HCT116 (cell line): ENCODE measurements around the gene TMEM187. TPM values are rescaled to one million over a fixed set of nuclear protein-coding genes. Genes with fewer than 3 reads are reported as not detected.

Experiments
- ATAC-seq: fragments of 200-7000 bp; cut with Tn5 transposase; 2 replicates; pipeline ENCODE4 v1.9.1; 2020; ENCODE audit warnings: mild to moderate bottlenecking, moderate library complexity
- BruUV-seq: library from RNA; stranded (reverse); fragments of 400-500 nt; replicated peaks from 2 replicates; lab custom pipeline; 2021; lab: Mats Ljungman, UMichigan
- CTCF ChIA-PET: fragments of 300-600 bp; sonication (Branson Sonifier 250); formaldehyde crosslinking; loops from one replicate; lab custom pipeline; 2021; ENCODE audit warnings: antibody characterized with exemption; lab: Charles Lee
- POLR2A ChIA-PET: fragments of 300-600, 350-600 bp; sonication (Branson Sonifier 250); formaldehyde crosslinking; loops from one replicate; lab custom pipeline; 2021; ENCODE audit warnings: antibody characterized with exemption; lab: Charles Lee
- RAD21 ChIA-PET, 2 experiments: fragments of 300-600 bp; sonication (Branson Sonifier 250); formaldehyde crosslinking; loops; one replicate each; lab custom pipeline; 2023; ENCODE audit warnings: low total read pairs in 2 of 2; ENCODE audit not compliant: uncharacterized antibody in 2 of 2, unreplicated experiment in 2 of 2, low non-redundant PET in 1 of 2; lab: Charles Lee
- DNase-seq: peaks from one replicate; pipeline ENCODE4 v3.0.0-alpha.2; 2010; ENCODE audit warnings: low read depth, low spot score
- H2AFZ ChIP-seq: fragments of 200-600 bp; shearing (Covaris generic), sonication (generic); 2 replicates; pipeline ENCODE4 v1.6.1; 2017; ENCODE audit warnings: low read depth, mixed run types, mixed read lengths, antibody characterized with exemption, low read length; ENCODE audit not compliant: poor library complexity, severe bottlenecking
- H3K27ac ChIP-seq: 2 replicates; pipeline ENCODE4 v1.5.1; 2012; ENCODE audit warnings: low read depth, low read length
- H3K27me3 ChIP-seq: fragments of 200-600 bp; sonication (generic); 2 replicates; pipeline ENCODE4 v1.6.1; 2016; ENCODE audit warnings: mixed run types, low read length, mixed read lengths; ENCODE audit not compliant: insufficient read depth
- H3K36me3 ChIP-seq, 2 experiments: fragments of 200-500 bp in 1 of 2; fragments of 200-600 bp in 1 of 2; sonication (Bioruptor generic) in 1 of 2; sonication (generic) in 1 of 2; 2 replicates each; pipeline versions ENCODE4 v1.5.1 to v1.6.1; 2014 to 2016; ENCODE audit warnings: low read length in 2 of 2, inconsistent platforms in 1 of 2, mixed read lengths in 1 of 2, mixed run types in 1 of 2; ENCODE audit not compliant: insufficient read depth in 2 of 2, control insufficient read depth in 1 of 2
- H3K4me1 ChIP-seq, 2 experiments: fragments of 200-600 bp in 1 of 2; sonication (generic) in 1 of 2; 2 replicates each; pipeline versions ENCODE4 v1.5.1 to v1.6.1; 2012 to 2017; ENCODE audit warnings: low read length in 2 of 2, inconsistent platforms in 1 of 2, mild to moderate bottlenecking in 1 of 2, mixed read lengths in 1 of 2, mixed run types in 1 of 2, moderate library complexity in 1 of 2; ENCODE audit not compliant: insufficient read depth in 2 of 2, control insufficient read depth in 1 of 2
- H3K4me2 ChIP-seq: fragments of 200-600 bp; sonication (generic); 2 replicates; pipeline ENCODE4 v1.6.1; 2017; ENCODE audit warnings: mixed run types, low read length, mixed read lengths
- H3K4me3 ChIP-seq, 2 experiments: fragments of 200-600 bp in 1 of 2; sonication (generic) in 1 of 2; replicated peaks in 1 of 2; 2 replicates each; pipeline ENCODE4 v1.5.1; 2011 to 2016; ENCODE audit warnings: low read length in 2 of 2, control low read depth in 1 of 2, low read depth in 1 of 2, mild to moderate bottlenecking in 1 of 2, mixed read lengths in 1 of 2, mixed run types in 1 of 2
- H3K79me2 ChIP-seq: fragments of 200-600 bp; sonication (generic); 2 replicates; pipeline ENCODE4 v1.6.1; 2017; ENCODE audit warnings: mild to moderate bottlenecking, mixed run types, low read length, moderate library complexity, mixed read lengths; ENCODE audit not compliant: insufficient read depth
- H3K9ac ChIP-seq: fragments of 200-600 bp; sonication (generic); 2 replicates; pipeline ENCODE4 v1.6.1; 2016; ENCODE audit warnings: low read length, mixed read lengths
- H3K9me2 ChIP-seq: fragments of 200-600 bp; sonication (generic), shearing (Covaris generic); 2 replicates; pipeline ENCODE4 v1.6.1; 2017; ENCODE audit warnings: mixed run types, mild to moderate bottlenecking, moderate library complexity; ENCODE audit not compliant: insufficient read depth
- H3K9me3 ChIP-seq, 2 experiments: fragments of 200-500 bp in 1 of 2; fragments of 200-600 bp in 1 of 2; sonication (Bioruptor generic) in 1 of 2; sonication (generic) in 1 of 2; 2 replicates each; pipeline ENCODE4 v1.6.1; 2014 to 2017; ENCODE audit warnings: low read length in 2 of 2, mixed read lengths in 2 of 2, inconsistent platforms in 1 of 2, low read depth in 1 of 2, mild to moderate bottlenecking in 1 of 2, mixed run types in 1 of 2, moderate library complexity in 1 of 2; ENCODE audit not compliant: control insufficient read depth in 1 of 2, insufficient read depth in 1 of 2
- H4K20me1 ChIP-seq: fragments of 200-600 bp; sonication (generic), shearing (Covaris generic); 2 replicates; pipeline ENCODE4 v1.6.1; 2017; ENCODE audit warnings: mixed run types, mild to moderate bottlenecking, moderate library complexity; ENCODE audit not compliant: insufficient read depth
- CBX3 ChIP-seq: IDR thresholded peaks from 2 replicates; pipeline ENCODE4 v1.6.1; 2012; ENCODE audit warnings: low read depth
- CEBPB ChIP-seq: IDR thresholded peaks from 2 replicates; pipeline ENCODE4 v1.6.1; 2012; ENCODE audit warnings: low read depth
- EGR1 ChIP-seq: IDR thresholded peaks from 2 replicates; pipeline ENCODE4 v1.6.1; 2012; ENCODE audit warnings: low read depth
- EZH2phosphoT487 ChIP-seq: fragments of 200-600 bp; IDR thresholded peaks from 2 replicates; pipeline ENCODE4 v1.6.1; 2018; ENCODE audit warnings: antibody characterized with exemption, borderline replicate concordance
- FOSL1 ChIP-seq: IDR thresholded peaks from 2 replicates; pipeline ENCODE4 v1.6.1; 2012; ENCODE audit warnings: low read depth
- JUND ChIP-seq: IDR thresholded peaks from 2 replicates; pipeline ENCODE4 v1.6.1; 2012
- MAX ChIP-seq: IDR thresholded peaks from 2 replicates; pipeline ENCODE4 v1.6.1; 2012
- SIN3A ChIP-seq: IDR thresholded peaks from 2 replicates; pipeline ENCODE4 v1.6.1; 2012; ENCODE audit warnings: low read depth
- YY1 ChIP-seq: IDR thresholded peaks from 2 replicates; pipeline ENCODE4 v1.6.1; 2011; ENCODE audit warnings: low read length, low read depth, moderate library complexity, mild to moderate bottlenecking; ENCODE audit not compliant: insufficient replicate concordance; ENCODE audit errors: extremely low read depth
- ZFX ChIP-seq: fragments of 450-650 bp; IDR thresholded peaks from 2 replicates; pipeline ENCODE4 v1.6.1; 2017
- ZNF274 ChIP-seq: fragments of 200-500 bp; sonication (Bioruptor generic); IDR thresholded peaks from 2 replicates; pipeline ENCODE4 v1.6.1; 2014; ENCODE audit warnings: mild to moderate bottlenecking, low read depth, low read length, inconsistent platforms
- intact Hi-C: fragments of 100-400 bp; cut with micrococcal nuclease; formaldehyde crosslinking; loops from 2 replicates; pipeline ENCODE4 v1.10.0; 2022
- total RNA-seq: library from RNA; stranded (reverse); gene quantifications from one replicate; pipeline ENCODE4 v1.2.1, GENCODE V29; 2021; ENCODE audit not compliant: unreplicated experiment
- TF ChIP-seq, protein P1 (sequence below): IDR thresholded peaks from 2 replicates; pipeline ENCODE4 v1.6.1; 2012; ENCODE audit warnings: low read depth
- TF ChIP-seq, protein P2 (sequence below), 3 experiments: fragments of 200-600 bp in 1 of 3; sonication (generic) in 1 of 3; IDR thresholded peaks in 2 of 3; conservative IDR thresholded peaks in 1 of 3; 2 replicates each; pipeline ENCODE4 v1.5.1; 2012 to 2017; ENCODE audit warnings: low read depth in 2 of 3, low read length in 2 of 3, antibody characterized with exemption in 1 of 3, borderline replicate concordance in 1 of 3, control low read depth in 1 of 3, mild to moderate bottlenecking in 1 of 3, mixed read lengths in 1 of 3, mixed run types in 1 of 3, moderate library complexity in 1 of 3; ENCODE audit not compliant: insufficient read depth in 1 of 3
- TF ChIP-seq, protein P3 (sequence below): IDR thresholded peaks from 2 replicates; pipeline ENCODE4 v1.6.1; 2011; ENCODE audit warnings: mild to moderate bottlenecking, low read length, moderate library complexity; ENCODE audit not compliant: insufficient replicate concordance; ENCODE audit errors: extremely low read depth

Gene TMEM187
- total RNA-seq, 1 experiment from 2014 or later, result 12.6 TPM

DNA sequence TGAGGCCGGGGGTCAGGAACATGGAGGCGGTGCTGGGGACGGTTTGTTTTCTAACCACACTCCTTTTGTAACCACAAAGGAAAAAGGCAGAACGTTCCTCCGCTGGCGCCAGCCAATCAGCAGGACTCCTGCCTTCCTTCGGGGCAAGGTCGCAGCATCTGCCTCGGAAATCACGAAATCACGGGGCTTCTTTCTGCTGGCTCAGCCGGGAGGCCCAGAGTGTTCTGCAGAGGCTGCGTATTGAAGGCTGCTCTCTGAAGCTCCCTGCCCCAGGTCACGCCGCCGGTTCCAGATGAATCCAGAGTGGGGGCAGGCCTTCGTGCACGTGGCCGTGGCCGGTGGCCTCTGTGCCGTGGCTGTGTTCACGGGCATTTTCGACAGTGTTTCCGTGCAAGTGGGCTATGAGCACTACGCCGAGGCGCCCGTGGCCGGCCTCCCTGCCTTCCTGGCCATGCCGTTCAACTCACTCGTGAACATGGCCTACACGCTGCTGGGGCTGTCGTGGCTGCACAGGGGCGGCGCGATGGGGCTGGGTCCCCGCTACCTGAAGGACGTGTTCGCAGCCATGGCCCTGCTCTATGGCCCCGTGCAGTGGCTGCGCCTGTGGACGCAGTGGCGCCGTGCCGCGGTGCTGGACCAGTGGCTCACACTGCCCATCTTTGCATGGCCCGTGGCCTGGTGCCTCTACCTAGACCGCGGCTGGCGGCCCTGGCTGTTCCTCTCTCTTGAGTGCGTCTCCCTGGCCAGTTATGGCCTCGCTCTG is 9.4 kb downstream of the TMEM187 start:
- Histone ChIP-seq H4K20me1 (no peaks in the 10 kb centered on the region), H3K79me2 (no peaks in the 10 kb centered on the region), H3K4me1 (no peaks in the 10 kb centered on the region), H3K4me3 (no peak overlapping the region), H2AFZ (no peak overlapping the region), H3K9me3 (no peaks in the 10 kb centered on the region), H3K9ac (no peak overlapping the region), H3K27ac (no peak overlapping the region), H3K4me2 (no peak overlapping the region), H3K36me3 (no peaks in the 10 kb centered on the region), H3K9me2 (no peaks in the 10 kb centered on the region), H3K27me3 (no peaks in the 10 kb centered on the region)
- ChIA-PET POLR2A (no interaction called here), RAD21 (no interaction called here), CTCF (no interaction called here)
- ATAC-seq, result no peak
- TF ChIP-seq FOSL1 (no peak), JUND (no peak), YY1 (no peak), EGR1 (no peak), ZNF274 (no peak), CEBPB (no peak), EZH2phosphoT487 (no peak), MAX (no peak), ZFX (no peak), CBX3 (no peak), SIN3A (no peak)
- TF ChIP-seq, protein P1, sequence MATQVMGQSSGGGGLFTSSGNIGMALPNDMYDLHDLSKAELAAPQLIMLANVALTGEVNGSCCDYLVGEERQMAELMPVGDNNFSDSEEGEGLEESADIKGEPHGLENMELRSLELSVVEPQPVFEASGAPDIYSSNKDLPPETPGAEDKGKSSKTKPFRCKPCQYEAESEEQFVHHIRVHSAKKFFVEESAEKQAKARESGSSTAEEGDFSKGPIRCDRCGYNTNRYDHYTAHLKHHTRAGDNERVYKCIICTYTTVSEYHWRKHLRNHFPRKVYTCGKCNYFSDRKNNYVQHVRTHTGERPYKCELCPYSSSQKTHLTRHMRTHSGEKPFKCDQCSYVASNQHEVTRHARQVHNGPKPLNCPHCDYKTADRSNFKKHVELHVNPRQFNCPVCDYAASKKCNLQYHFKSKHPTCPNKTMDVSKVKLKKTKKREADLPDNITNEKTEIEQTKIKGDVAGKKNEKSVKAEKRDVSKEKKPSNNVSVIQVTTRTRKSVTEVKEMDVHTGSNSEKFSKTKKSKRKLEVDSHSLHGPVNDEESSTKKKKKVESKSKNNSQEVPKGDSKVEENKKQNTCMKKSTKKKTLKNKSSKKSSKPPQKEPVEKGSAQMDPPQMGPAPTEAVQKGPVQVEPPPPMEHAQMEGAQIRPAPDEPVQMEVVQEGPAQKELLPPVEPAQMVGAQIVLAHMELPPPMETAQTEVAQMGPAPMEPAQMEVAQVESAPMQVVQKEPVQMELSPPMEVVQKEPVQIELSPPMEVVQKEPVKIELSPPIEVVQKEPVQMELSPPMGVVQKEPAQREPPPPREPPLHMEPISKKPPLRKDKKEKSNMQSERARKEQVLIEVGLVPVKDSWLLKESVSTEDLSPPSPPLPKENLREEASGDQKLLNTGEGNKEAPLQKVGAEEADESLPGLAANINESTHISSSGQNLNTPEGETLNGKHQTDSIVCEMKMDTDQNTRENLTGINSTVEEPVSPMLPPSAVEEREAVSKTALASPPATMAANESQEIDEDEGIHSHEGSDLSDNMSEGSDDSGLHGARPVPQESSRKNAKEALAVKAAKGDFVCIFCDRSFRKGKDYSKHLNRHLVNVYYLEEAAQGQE, result no peak
- TF ChIP-seq, protein P2, sequence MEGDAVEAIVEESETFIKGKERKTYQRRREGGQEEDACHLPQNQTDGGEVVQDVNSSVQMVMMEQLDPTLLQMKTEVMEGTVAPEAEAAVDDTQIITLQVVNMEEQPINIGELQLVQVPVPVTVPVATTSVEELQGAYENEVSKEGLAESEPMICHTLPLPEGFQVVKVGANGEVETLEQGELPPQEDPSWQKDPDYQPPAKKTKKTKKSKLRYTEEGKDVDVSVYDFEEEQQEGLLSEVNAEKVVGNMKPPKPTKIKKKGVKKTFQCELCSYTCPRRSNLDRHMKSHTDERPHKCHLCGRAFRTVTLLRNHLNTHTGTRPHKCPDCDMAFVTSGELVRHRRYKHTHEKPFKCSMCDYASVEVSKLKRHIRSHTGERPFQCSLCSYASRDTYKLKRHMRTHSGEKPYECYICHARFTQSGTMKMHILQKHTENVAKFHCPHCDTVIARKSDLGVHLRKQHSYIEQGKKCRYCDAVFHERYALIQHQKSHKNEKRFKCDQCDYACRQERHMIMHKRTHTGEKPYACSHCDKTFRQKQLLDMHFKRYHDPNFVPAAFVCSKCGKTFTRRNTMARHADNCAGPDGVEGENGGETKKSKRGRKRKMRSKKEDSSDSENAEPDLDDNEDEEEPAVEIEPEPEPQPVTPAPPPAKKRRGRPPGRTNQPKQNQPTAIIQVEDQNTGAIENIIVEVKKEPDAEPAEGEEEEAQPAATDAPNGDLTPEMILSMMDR (IDR thresholded peaks at IDR 0.05 in 2 of 3, conservative IDR thresholded peaks at IDR 0.05 in 1 of 3; ENCODE audit: borderline replicate concordance in 1 of 3, insufficient read depth in 1 of 3, low read depth in 2 of 3, low read length in 2 of 3), result no peak
- TF ChIP-seq, protein P3, sequence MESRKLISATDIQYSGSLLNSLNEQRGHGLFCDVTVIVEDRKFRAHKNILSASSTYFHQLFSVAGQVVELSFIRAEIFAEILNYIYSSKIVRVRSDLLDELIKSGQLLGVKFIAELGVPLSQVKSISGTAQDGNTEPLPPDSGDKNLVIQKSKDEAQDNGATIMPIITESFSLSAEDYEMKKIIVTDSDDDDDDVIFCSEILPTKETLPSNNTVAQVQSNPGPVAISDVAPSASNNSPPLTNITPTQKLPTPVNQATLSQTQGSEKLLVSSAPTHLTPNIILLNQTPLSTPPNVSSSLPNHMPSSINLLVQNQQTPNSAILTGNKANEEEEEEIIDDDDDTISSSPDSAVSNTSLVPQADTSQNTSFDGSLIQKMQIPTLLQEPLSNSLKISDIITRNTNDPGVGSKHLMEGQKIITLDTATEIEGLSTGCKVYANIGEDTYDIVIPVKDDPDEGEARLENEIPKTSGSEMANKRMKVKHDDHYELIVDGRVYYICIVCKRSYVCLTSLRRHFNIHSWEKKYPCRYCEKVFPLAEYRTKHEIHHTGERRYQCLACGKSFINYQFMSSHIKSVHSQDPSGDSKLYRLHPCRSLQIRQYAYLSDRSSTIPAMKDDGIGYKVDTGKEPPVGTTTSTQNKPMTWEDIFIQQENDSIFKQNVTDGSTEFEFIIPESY, result no peak
- no TSS peak for BruUV-seq
- no peak for DNase-seq
- intact Hi-C loops, result no loop called here
